ENCODE measurements around the gene CDH3. TPM values are rescaled to one million over a fixed set of nuclear protein-coding genes. Genes with fewer than 3 reads are reported as not detected.

CDH3 gene
- total RNA-seq, 4 donors from 2014 or later = 0.32 to 2.0 TPM; not detected in 2

DNA sequence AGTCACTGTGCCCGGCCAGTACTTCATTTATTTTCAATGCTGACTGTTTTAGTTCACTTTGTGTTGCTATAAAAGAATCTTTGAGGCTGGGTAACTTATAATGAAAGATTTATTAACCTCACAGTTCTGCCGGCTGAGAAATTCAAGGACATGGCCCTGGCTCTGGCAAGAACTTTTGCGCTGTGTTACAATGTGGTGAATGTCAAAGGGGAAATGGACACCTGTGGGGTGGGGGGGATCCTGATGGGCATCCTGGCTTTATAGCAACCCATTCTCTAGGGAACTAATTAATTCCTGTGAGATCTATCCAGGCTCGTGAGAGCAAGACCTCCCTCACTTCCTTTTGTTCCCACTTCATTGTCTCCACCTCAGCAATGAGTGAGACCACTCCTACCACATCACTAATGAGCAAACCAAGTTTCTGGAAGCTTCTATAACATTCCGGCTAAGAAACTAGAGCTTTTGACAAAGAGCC, 17.1 kb upstream of the CDH3 start:
- in situ Hi-C loops (cut with MboI; ENCODE audit: low pct_ligation_motif_present in 1 of 4, low pct_unique_long_range_greater_than_20kb in 1 of 4, low sequenced_read_pairs in 3 of 4) = loop anchor here in 1 of 4 donors (25.0 kb wide), 1 partner anchor 459 kb away; no protein-coding TSS in a partner anchor
- Histone ChIP-seq H3K27me3 (no peaks in the 10 kb centered on the region), H3K27ac (no peak overlapping the region), H3K4me3 (no peak overlapping the region), H3K9me3 (no peaks in the 10 kb centered on the region), H3K36me3 (no peaks in the 10 kb centered on the region), H3K4me1 (no peaks in the 10 kb centered on the region)
- no peak for DNase-seq
- intact Hi-C loops (cut with DNase I; ENCODE audit: low total_unique reads) = no loop called here
- TF ChIP-seq, protein P1, sequence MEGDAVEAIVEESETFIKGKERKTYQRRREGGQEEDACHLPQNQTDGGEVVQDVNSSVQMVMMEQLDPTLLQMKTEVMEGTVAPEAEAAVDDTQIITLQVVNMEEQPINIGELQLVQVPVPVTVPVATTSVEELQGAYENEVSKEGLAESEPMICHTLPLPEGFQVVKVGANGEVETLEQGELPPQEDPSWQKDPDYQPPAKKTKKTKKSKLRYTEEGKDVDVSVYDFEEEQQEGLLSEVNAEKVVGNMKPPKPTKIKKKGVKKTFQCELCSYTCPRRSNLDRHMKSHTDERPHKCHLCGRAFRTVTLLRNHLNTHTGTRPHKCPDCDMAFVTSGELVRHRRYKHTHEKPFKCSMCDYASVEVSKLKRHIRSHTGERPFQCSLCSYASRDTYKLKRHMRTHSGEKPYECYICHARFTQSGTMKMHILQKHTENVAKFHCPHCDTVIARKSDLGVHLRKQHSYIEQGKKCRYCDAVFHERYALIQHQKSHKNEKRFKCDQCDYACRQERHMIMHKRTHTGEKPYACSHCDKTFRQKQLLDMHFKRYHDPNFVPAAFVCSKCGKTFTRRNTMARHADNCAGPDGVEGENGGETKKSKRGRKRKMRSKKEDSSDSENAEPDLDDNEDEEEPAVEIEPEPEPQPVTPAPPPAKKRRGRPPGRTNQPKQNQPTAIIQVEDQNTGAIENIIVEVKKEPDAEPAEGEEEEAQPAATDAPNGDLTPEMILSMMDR (IDR thresholded peaks at IDR 0.05) = no peak
- no peak for TF ChIP-seq POLR2AphosphoS5 (IDR thresholded peaks at IDR 0.05)
- no peak for TF ChIP-seq EP300 (IDR thresholded peaks at IDR 0.05; ENCODE audit: low read depth)
- TF ChIP-seq POLR2A (IDR thresholded peaks at IDR 0.05) = no peak
- 46 to 50% methylated on average over 3 to 5 of the region's 5 CpGs for WGBS, 2 donors (ENCODE audit: low coverage in 1 of 2)

DNA sequence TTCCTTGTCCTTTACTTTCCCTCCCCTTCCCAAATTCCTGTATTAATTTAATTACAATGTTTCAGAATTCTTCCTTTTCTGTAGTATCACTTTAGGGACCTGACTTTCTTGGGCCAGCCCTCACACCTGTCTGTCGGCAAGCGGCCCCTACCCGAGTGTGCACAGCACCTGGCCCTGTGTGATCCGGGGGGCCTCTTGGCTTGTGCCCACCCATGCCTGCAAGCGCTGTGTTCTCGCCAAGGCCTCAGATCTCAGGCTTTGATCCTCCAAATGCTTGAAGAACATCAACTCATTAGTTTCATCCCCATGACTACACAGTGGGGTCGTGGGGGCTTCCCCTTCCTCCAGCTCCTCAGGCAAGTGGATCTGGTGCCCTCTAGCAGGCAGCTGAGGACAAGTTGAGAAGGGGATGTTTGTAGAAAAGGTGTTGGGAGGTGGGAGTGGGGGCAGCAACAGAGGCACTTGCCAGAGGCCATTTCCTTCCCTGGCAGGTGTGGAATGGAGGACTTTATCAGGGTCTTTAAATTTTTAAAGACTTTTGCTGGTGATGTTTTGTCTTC, 15.7 kb upstream of the CDH3 start:
- no peak overlapping the region for H3K27ac ChIP-seq
- intact Hi-C loops (cut with DNase I; ENCODE audit: low total_unique reads) = no loop called here
- H3K36me3 ChIP-seq = no peaks in the 10 kb centered on the region
- H3K4me1 ChIP-seq = no peaks in the 10 kb centered on the region
- no peaks in the 10 kb centered on the region for H3K9me3 ChIP-seq
- in situ Hi-C loops (cut with MboI; ENCODE audit: low pct_ligation_motif_present in 1 of 4, low pct_unique_long_range_greater_than_20kb in 1 of 4, low sequenced_read_pairs in 3 of 4) = loop anchor here in 1 of 4 donors (25.0 kb wide), 1 partner anchor 458 kb away; no protein-coding TSS in a partner anchor
- no peak for DNase-seq
- H3K4me3 ChIP-seq = no peak overlapping the region
- H3K27me3 ChIP-seq = no peaks in the 10 kb centered on the region
- 78% methylated on average over 7 of the region's 7 CpGs; no CpG with 5 or more reads in 1 of the 2 donors for WGBS, 2 donors (ENCODE audit: low coverage in 1 of 2)
- TF ChIP-seq EP300 (IDR thresholded peaks at IDR 0.05; ENCODE audit: low read depth) (no peak), POLR2AphosphoS5 (IDR thresholded peaks at IDR 0.05) (no peak), POLR2A (IDR thresholded peaks at IDR 0.05) (no peak)
- TF ChIP-seq, protein P1 (IDR thresholded peaks at IDR 0.05) = no peak

- 31 to 40% methylated on average over 8 to 12 of the region's 12 CpGs for WGBS, 2 donors (ENCODE audit: low coverage in 1 of 2)
- in situ Hi-C loops (cut with MboI; ENCODE audit: low pct_ligation_motif_present in 1 of 4, low pct_unique_long_range_greater_than_20kb in 1 of 4, low sequenced_read_pairs in 3 of 4) = loop anchor here in 1 of 4 donors (25.0 kb wide), 1 partner anchor 451 kb away; no protein-coding TSS in a partner anchor
- intact Hi-C loops (cut with DNase I; ENCODE audit: low total_unique reads) = no loop called here
- Histone ChIP-seq H3K4me1 (peaks cover 0 to 5% (median 2%) of the 10 kb centered on the region in 4 donors), H3K27ac (no peak overlapping the region), H3K4me3 (no peak overlapping the region), H3K9me3 (no peaks in the 10 kb centered on the region), H3K27me3 (no peaks in the 10 kb centered on the region), H3K36me3 (no peaks in the 10 kb centered on the region)
- no peak for DNase-seq
- TF ChIP-seq, protein P1 (IDR thresholded peaks at IDR 0.05) = no peak
These were observed 9.0 kb upstream of the CDH3 start for GRCh38 chr16:68636064-68636560.

DNA sequence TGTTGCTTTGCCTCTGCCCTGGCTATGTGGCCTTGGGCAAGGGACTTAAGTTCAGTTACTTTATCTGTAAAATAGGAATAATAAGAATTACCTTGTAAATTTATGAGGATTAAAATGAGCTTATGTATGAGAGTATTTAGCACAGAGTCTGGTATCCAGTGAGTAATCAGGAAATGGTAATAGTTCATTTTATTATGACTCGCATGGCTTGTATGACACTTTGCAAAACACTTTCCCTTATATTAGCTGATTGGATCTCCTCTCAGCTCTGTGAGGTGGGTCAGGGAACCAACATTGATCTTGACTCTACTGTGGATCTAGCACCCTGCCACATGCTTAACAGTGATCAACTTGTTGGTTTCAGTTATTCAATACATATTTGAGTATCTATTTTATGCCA, 8.3 kb upstream of the CDH3 start:
- 14 to 47% methylated on average over 1 of the region's 1 CpG for WGBS, 2 donors (ENCODE audit: low coverage in 1 of 2)
- in situ Hi-C loops (cut with MboI; ENCODE audit: low pct_ligation_motif_present in 1 of 4, low pct_unique_long_range_greater_than_20kb in 1 of 4, low sequenced_read_pairs in 3 of 4) (loop anchor here in 1 of 4 donors (25.0 kb wide), 1 partner anchor 450 kb away; no protein-coding TSS in a partner anchor), intact Hi-C loops (cut with DNase I; ENCODE audit: low total_unique reads) (no loop called here)
- Histone ChIP-seq H3K27ac (no peak overlapping the region), H3K4me3 (no peak overlapping the region), H3K27me3 (peaks cover under 1% of the 10 kb centered on the region), H3K36me3 (no peaks in the 10 kb centered on the region), H3K9me3 (no peaks in the 10 kb centered on the region), H3K4me1 (peaks cover 0 to 5% (median 2%) of the 10 kb centered on the region in 4 donors)
- TF ChIP-seq POLR2A (IDR thresholded peaks at IDR 0.05) = no peak
- TF ChIP-seq EP300 (IDR thresholded peaks at IDR 0.05; ENCODE audit: low read depth) = no peak
- DNase-seq = no peak

Measured in transverse colon (tissue), 4 donors.